HG03095 (cell line): ENCODE measurements around the gene COPG2.
"Not testable (repeated sequence)": the region's sequence is repeated elsewhere in the genome, so short reads cannot be mapped to it uniquely, and the experiment has no call there.

Source experiments
- ATAC-seq: cut with Tn5 transposase; IDR thresholded peaks from one replicate; pipeline ENCODE4 v1.9.1; 2021; ENCODE audit warnings: moderate library complexity; ENCODE audit not compliant: unreplicated experiment

COPG2 gene

DNA sequence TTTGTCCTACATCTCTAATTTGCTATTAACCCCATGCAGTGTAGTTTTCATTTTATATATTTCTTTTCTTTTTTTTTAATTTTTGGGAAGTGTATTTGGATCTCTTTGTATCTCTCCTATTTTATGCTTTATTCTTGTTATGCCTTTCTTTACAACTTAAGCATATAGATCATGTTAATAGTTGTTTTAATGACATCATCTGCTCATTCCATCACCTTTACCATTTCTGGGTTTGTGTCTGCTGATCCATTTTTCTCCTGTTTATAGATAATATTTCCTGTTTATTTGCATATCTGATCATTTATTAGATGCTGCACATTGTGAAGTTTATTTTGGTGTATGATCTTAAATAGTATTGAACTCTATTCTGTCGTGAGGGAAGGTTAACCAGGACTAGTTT is 13.7 kb downstream of the COPG2 start:
- no peak for ATAC-seq

DNA sequence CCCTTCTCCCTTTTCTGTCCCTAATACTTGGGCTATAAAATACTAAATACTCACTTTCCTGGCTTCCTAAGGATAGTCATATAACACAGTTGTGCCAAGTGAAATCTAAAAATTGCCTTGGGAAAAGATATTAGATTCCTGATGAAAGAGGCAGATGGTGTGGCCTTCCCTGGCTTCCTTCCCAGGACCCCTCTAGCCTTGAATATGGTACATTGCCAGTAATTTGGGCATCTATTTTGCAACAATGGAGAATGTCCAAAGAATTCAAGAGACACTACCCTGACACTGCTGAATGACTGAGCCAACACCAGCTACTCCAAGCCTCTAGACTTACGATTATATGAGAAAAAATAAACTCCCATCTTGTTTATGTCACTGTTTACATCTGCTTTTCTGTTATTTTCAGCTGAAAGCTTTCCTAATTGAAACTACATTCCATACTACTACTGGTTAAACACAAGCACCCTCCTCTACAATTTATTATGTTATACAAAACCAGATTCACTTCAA is 17.9 kb downstream of the COPG2 start:
- ATAC-seq, result no peak

DNA sequence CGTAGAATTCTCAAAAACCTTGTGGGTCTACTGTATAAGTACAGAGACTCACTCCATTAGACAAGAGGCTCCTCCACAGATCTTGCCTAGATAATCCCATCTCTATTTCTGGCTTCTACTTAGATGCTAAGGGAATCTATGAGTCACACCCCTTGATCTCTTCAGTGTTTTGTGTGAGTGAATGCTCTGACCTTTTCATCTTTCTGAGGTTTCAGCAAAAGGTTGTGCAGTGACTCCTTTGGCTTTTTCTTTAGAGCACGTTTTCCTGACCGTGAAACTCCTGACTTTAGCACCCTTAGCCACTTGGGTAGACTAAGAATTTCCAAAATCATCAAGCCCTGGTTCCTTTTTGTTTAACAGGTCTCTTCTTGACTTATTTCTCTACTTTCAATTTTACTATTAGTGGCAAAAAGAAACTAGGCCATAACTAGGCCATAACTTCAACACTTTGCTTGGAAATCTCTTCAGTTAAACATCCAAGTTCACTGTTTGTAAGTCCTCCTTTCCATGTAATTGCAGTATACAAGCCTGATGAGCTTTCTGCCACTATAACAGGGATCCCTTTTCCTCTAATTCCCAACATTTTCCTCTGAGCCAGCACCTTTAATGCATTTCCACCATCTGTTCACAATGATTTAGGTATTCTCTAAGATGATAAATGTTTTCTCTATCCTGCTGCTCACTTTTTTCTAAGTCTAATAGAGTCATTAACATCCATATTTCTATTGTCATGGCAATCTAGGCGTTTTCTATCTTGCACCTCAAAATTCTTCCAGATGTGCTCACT is 19.4 kb downstream of the COPG2 start:
- ATAC-seq, result no peak

DNA sequence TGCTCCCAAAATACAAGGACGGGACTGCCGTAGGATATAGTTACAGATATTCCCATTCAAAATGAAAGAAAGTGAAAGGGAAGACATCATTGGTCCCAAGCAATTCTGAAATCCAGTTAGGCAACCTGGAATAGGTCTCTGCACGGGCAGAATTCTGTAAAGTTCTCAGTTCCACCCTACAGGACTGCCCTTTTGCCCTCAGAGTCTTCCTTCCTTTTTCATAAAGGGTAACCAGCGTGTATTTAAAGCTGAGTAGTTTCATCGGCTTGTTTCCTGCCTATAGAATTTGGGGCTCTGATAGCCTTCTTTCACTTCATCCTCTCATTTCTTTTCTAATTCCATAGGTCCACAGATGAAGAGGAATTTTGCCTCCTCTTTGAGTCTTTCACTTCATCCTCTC is 20.0 kb downstream of the COPG2 start:
- no peak for ATAC-seq

DNA sequence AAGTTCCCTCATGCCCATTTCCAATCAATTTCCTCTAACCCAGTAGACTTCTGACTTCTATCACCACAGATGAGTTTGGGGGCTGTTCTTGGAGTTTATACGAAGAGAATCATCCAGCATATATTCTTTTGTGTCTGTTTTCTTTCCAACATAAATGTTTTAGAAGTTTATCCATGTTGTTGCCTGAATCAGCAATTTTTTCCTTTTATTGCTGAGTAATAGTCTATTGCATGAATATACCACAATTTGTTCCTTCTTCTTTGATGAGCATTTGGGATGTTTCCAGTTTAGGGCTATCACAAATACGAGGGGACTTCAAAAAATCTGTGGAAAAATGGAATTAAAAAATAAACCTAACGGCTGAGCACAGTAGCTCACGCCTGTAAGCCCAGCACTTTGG is 26.2 kb downstream of the COPG2 start:
- ATAC-seq, result no peak

DNA sequence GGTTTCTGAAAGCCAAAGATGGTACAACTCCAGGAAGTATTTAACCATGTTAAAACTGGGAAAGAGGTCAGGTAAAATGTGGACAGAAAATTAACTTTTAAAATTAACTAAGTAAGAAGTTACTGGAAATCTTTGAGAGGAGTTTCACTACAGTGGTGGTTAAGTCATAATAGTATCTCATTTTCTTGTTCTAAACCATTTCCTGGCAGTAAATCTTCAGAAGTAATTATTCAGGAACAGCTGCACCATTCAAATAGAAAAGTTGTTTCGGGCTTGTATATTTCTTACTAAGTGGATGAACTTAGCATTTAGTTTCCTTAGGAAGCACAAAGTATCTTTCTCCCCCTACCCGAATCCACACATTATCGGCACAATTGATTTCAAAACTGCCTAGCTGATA is 27.1 kb downstream of the COPG2 start:
- ATAC-seq, result no peak

DNA sequence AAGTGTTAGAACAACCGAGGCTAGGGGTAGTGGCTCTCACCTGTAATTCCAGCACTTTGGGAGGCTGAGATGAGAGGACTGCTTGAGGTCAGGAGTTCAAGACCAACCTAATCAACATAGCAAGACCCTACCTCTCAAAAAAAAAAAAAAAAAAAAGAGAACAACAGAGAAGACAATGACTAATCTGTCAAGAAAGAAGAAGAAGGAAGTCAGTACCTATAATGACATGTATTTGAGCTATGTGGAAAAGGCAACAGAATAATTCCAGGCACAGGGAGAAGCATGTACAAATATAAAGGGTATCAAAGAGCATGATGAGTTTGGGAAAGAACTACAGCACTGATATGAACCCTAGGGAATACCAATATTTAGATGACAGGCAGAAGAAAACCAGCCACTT is 27.5 kb downstream of the COPG2 start:
- ATAC-seq, result no peak

DNA sequence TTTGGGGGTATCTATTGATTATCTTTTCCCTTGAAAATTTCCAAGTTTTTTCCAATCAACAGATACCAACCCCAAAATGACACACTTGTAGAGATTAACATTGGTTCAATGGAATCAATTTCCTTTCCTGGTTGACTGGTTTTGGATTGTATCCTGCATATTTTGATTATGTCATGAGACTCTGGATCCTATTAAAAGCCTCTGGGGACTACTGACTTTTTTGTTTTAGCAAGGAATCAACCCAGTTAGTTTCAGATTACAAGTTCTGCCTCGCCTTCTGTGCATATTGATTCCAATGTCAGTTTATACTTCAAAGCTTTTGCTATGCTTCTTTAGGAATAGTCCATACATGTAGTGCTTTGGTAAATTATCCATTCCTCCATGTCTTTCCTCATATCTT is 29.2 kb downstream of the COPG2 start:
- ATAC-seq, result no peak

DNA sequence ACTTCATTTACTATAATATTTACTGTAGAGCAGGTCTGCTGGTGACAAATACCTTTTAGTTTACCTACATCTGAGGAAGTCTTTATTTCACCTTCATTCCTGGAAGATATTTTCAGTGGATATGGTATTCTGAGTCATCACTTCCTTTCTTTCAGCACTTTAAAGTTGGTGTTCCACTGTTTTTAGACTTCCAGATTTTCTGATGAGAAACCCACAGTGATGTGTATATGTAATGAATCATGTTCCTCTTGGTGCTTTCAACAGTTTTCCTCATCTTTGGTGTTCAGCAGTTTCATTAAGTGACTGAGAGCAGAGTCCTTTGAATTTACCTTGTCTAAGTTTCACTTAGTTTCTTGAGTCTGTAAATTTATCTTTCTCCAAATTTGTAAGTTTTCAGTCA is 36.4 kb downstream of the COPG2 start:
- no peak for ATAC-seq

DNA sequence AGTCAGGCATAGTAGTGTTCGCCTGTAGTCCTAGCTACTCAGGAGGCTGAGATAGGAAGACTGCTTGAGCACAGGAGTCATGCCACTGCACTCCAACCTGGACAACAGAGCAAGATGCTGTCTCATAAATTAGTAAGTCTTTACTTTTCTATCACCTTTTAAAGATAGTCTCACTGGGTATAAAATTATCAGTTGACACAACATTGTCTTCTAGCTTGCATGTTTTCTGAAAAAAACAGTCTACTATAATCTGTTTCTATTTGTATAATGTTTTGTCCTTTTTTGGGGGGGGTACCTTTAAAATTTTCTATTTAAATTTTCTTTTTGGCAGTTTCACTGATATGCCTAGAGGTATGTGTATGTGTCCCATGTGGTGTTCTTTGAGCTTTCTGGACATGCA is 39.6 kb downstream of the COPG2 start:
- no peak for ATAC-seq

DNA sequence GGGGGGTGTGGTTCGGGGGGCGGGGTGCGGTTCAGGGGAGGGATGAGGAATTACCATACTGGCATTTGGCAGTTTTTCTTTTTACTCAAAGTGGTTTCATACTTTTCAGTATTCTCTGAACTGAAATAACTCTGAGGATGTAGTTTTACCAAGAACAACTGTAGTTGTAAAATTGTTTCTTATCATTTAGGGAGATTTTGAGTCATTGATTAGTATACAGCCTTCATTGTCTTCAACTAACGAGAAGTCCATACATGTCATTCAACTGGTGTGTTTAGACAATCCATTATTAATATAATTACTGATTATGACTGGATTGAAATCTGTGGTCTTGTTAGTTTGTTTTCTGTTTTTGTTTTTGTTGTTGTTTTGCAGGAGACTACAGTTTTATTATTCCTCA is 40.8 kb downstream of the COPG2 start:
- ATAC-seq, result no peak

DNA sequence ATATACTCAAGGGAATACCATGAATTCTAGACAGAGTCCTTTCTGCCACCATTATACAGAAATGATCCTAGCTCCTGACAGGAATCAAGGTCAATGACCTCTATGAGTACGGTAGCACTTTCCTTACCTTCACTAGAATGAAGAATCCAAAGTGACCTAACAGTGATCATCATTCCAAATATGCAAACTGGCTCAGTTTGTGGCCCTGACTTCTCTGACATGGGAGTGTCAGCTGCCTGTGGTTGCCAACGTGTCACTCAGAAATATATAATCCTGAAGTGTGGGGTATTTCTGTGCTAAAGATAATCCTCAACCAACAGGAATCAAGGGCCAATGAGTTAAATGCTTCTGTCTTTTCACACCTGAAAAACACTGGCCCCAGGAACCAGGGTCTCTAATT is 45.7 kb downstream of the COPG2 start:
- no peak for ATAC-seq

DNA sequence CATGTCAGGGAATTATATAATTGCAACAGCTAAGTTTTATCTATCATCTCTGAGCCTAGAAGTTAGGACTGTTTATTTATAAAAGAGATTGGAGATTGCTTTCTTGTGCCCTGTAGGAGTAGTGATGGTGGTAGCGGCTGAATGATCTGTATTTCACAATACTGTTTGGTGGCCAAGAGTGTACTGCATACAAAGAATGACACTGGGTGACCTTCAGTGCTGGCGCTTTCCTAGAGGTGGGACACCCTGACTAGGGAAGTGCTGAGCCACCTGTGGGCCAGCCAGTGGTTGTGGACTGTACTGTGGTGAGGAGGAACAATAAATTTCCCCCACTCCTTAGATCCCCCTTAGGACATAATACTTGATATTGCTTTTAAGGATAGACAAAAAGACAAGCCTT is 53.0 kb downstream of the COPG2 start:
- no peak for ATAC-seq

DNA sequence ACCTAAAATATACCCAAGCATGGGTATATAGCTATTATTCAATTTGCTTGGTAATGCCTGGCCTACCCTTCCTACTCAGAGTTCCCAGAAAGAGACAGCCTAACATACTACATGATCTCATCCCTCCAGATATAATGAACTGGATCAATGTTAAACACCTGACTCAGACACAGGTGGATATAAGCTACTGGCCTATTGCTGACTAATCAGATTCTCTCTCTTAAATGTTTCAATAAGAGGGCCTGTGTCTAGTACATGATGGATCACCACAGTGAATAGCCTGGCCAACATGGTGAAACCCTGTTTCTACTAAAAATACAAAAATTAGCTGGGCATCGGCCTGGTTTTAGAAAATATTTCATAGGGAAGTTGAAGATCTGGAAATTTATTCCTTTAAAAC is 54.1 kb downstream of the COPG2 start:
- ATAC-seq, result no peak

DNA sequence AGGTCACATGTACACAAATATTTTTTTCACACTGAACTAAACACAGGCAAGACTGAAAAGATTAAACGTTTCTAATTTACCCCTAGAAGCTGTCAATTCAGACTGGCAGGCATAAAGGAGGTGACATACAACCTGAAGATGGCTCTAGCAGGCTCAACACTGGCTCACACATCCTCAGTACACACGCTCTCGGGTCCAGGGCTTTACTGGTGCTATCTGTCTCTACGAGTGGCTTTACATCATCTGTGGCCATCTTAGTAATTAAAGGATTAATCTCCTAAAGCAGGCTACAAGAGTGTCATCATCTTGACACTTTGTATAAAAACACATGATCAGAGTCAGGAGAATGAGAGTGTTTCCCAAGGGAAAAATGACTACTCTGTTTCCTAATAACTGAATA is 57.3 kb downstream of the COPG2 start:
- ATAC-seq, result no peak

DNA sequence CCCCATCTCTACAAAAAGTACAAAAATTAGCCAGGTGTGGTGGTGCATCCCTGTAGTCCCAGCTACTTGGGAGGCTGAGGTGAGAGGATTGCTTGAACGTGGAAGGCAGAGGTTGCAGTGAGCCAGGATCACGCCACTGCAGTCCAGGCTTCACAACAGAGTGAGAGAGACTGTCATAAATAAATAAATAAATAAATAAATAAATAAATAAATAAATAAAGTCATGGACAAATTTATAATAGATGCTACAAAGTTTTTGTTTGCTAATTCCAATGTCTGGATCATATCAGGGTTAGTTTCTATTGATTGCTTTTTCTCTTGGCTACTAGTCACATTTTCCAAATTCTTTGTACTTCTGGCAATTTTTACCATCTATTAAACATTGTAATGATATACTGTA is 61.5 kb downstream of the COPG2 start:
- ATAC-seq, result not testable (repeated sequence)

DNA sequence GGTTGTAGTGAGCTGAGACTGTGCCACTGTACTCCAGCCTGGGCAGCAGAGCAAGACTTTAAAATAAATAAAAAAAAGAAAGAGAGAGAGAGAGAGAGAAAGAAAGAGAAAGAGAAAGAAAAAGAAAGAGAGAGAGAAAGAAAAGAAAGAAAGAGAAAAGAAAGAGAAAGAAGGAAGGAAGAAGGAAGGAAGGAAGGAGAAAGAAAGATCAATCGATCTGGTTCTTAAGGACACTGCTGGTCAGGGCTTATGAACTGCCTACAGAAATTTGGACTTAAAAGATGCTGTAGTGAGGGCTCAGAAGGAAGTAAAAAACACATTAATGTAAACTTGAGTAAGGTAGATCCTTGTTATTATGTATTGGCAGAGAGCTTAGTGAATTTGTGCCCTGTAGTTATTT is 62.4 kb downstream of the COPG2 start:
- ATAC-seq, result no peak

DNA sequence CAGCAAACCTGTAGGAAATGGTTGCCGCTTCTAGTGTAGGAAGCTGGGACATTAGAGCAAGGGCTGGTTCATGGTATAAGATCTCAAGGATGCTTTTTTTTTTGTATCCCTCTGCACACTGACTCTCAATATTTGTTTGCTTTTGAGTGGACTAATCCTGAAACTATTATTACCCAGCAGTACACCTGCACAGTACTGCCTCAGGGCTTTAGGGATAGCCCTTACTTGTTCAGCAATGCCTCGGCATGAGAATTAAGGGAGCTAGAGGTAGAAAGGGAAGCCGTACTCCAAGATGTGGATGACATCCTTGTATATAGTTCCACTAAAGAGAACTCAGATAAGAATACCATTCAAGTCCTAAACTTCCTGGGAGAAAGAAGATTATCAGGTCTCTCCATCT is 70.5 kb downstream of the COPG2 start:
- no peak for ATAC-seq

DNA sequence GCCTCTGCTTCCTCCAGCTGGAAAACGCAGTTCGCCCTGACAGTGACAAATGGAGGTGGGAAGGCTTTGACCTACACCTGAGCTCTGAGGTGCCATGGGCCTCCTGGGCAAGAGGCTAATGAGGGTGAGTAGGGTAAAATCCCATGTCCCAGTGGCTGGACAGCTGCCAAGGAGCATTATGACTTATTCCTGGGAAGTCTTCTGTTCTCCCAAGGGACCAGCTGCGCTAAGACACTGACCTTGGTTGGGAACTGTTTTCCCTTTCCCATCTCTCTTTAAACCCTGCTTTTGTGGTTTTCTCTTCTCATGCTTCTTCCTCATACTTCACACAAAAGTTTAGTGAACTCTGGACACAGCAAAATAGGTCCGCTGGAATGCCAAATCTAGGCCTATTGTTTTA is 72.6 kb downstream of the COPG2 start:
- no peak for ATAC-seq

DNA sequence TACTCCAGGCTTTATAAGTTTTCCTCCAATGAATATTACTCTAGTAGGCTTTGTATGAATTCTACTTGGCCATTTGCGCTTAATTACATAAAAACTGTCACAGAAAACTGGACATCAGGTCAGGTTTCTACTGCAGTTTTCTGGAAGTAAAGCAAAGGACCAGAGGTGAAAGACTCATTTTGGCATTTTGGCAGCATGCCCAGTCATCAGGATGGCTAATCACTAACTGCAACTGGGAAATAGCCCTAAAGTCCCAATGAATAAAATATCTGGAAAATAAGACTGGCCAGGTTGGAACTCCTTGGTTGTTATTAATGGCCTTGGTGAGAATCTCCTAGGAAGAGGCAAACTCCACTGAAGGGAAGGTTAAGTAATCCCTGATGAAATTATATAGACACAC is 75.5 kb downstream of the COPG2 start:
- no peak for ATAC-seq

DNA sequence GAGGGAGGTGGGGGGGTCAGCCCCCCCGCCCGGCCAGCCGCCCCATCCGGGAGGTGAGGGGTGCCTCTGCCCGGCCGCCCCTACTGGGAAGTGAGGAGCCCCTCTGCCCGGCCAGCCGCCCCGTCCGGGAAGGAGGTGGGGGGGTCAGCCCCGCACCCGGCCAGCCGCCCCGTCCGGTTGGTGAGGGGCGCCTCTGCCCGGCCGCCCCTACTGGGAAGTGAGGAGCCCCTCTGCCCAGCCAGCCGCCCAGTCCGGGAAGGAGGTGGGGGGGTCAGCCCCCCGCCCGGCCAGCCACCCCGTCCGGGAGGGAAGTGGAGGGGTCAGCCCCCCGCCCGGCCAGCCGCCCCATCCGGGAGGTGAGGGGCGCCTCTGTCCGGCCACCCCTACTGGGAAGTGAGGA is 77.1 kb downstream of the COPG2 start:
- not testable (repeated sequence) for ATAC-seq

DNA sequence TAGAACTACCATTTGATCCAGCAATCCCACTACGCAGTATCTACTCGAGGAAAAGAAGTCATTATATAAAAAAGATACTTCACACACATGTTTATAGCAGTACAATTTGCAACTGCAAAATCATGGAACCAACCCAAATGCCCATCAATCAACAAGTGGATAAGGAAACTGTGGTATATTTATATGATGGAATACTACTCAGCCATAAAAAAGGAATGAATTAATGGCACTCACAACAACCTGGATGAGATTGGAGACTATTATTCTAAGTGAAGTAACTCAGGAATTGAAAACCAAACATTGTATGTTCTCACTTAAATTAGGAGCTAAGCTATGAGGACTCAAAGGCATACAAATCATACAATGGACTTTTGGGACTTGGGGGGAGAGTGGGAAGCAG is 82.6 kb downstream of the COPG2 start:
- ATAC-seq, result not testable (repeated sequence)

DNA sequence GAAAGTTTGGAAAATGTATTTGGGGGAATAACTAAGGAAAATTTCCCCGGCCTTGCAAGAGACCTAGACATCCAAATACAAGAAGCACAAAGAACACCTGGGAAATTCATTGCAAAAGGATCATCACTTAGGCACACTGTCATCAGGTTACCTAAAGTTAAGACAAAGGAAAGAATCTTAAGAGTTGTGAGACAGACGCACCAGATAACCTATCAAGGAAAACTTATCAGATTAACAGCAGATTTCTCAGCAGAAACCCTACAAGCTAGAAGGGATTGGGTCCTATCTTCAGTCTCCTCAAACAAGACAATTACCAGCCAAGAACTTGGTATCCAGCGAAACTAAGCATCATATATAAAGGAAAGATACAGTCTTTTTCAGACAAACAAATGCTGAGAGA is 93.4 kb downstream of the COPG2 start:
- not testable (repeated sequence) for ATAC-seq
